IPS DF 4.7 (cell line): ENCODE measurements around the gene RPS28.
"Not testable (repeated sequence)": the region's sequence is repeated elsewhere in the genome, so short reads cannot be mapped to it uniquely, and the experiment has no call there.

Source experiments
- DNase-seq: peaks from one replicate; pipeline ENCODE4 v3.0.0-alpha.2; 2013; ENCODE audit warnings: low spot score; ENCODE audit errors: extremely low read depth

The RPS28 gene

GRCh38 chr19:8321067-8321985, at the start of gene RPS28, which contains the start of gene NDUFA7:
Gene RPS28 (plus strand): TSS chr19:8321496. CDS start chr19:8321531, 35 bp downstream.
Gene NDUFA7 (minus strand): TSS chr19:8321375. CDS start chr19:8321358, 17 bp downstream.
- DNase-seq: no peak

GRCh38 chr19:8276508-8276907, 44.8 kb upstream of the RPS28 start:
- not testable (repeated sequence) for DNase-seq

GRCh38 chr19:8291337-8291736, 30.0 kb upstream of the RPS28 start:
- DNase-seq: not testable (repeated sequence)

GRCh38 chr19:8302357-8302691, 19.0 kb upstream of the RPS28 start:
- no peak for DNase-seq

- DNase-seq: no peak
Observed at GRCh38 chr19:8302734-8303133, 18.6 kb upstream of the RPS28 start.

- no peak for DNase-seq
Observed at GRCh38 chr19:8304841-8305621, 16.3 kb upstream of the RPS28 start.

- DNase-seq: no peak
Observed at GRCh38 chr19:8305798-8306197, 15.5 kb upstream of the RPS28 start.

GRCh38 chr19:8306235-8307054, 14.9 kb upstream of the RPS28 start:
- DNase-seq: no peak

GRCh38 chr19:8307400-8307964, 13.8 kb upstream of the RPS28 start:
- no peak for DNase-seq

- DNase-seq: no peak
Observed at GRCh38 chr19:8307965-8308866, 13.1 kb upstream of the RPS28 start, which contains the start of gene CD320. Gene CD320 (minus strand): TSS chr19:8308358. CDS start chr19:8308290, 68 bp downstream.

- no peak for DNase-seq
Observed at GRCh38 chr19:8308891-8309291, 12.4 kb upstream of the RPS28 start.

GRCh38 chr19:8310342-8311055, 10.8 kb upstream of the RPS28 start:
- no peak for DNase-seq

- no peak for DNase-seq
Observed at GRCh38 chr19:8311461-8312260, 9.6 kb upstream of the RPS28 start.

- not testable (repeated sequence) for DNase-seq
Observed at GRCh38 chr19:8314981-8315640, 6.2 kb upstream of the RPS28 start.

- DNase-seq: no peak
Observed at GRCh38 chr19:8316351-8317125, 4.8 kb upstream of the RPS28 start.

- DNase-seq: not testable (repeated sequence)
Observed at GRCh38 chr19:8318835-8319234, 2.5 kb upstream of the RPS28 start.
